Activated CD4-positive, alpha-beta T cell treated with anti-CD3 and anti-CD28 coated beads for 48 hours (primary cell): ENCODE results near the gene SPSB4.

ENCODE experiments used
- DNase-seq: peaks from one replicate; pipeline ENCODE4 v3.0.0-alpha.2; 2020

The SPSB4 gene

GRCh38 chr3:141122455-141123030 is 71.4 kb downstream of the SPSB4 start:
- DNase-seq: no peak

- no peak for DNase-seq
These were observed 72.7 kb downstream of the SPSB4 start for GRCh38 chr3:141123677-141124410.

- DNase-seq: no peak
These were observed 73.6 kb downstream of the SPSB4 start for GRCh38 chr3:141124715-141125114.

DNA sequence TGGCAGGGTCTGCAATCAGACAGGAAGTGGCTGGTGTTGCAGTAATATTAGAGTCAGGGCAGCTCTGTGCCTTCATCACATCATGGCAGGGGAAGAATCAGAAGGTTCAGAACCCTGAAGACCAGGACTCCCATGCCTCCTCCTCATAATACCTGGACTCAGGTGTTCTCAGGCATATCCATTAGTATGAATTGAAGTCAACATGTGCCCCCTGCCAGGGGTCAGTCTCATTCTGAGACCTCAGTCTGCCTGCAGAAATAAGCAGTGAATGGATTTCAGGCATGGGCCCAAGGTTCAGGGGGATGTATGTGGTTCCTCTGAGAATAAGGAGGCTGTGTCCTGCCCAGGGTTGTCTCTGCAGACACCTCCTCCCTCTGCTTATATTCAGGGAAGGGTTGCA is 74.2 kb downstream of the SPSB4 start:
- no peak for DNase-seq

GRCh38 chr3:141126661-141127343 is 75.7 kb downstream of the SPSB4 start:
- DNase-seq: no peak

- DNase-seq: no peak
These were observed 76.4 kb downstream of the SPSB4 start for GRCh38 chr3:141127344-141128125.

DNA sequence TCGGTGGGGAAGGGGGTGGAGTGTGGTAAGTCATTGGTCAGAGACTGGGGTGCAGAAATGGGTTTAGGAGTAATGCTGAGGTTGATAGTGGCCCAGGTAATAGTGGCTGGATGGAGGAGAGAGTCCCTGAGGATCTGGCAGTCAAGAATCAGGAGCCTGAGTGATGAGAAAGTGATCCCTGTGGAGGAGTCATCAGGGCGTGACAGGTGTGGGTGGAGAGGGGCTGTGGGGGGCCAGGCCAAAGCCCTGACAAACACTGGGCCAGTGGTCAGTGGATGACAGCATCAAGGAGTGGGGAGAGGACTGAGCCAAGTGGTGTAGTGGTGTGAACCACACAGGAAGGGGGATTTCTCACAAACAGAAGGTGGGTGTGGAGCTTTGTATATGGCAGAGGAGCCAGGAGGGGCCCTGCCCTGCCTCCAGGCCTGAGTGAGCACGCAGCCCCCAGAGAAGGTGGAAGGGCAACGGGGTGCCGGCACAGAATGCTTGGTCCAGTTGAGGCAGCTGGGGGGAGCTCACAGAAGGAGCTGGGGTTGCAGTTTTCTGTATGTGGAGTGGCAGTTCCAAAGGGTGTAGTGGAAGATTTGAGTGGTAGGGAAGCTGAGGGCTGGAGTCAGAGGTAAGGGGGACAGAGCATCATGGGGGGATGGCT is 77.1 kb downstream of the SPSB4 start:
- no peak for DNase-seq

GRCh38 chr3:141129049-141129448 is 77.9 kb downstream of the SPSB4 start:
- no peak for DNase-seq

GRCh38 chr3:141129541-141130011 is 78.4 kb downstream of the SPSB4 start:
- DNase-seq: no peak

DNA sequence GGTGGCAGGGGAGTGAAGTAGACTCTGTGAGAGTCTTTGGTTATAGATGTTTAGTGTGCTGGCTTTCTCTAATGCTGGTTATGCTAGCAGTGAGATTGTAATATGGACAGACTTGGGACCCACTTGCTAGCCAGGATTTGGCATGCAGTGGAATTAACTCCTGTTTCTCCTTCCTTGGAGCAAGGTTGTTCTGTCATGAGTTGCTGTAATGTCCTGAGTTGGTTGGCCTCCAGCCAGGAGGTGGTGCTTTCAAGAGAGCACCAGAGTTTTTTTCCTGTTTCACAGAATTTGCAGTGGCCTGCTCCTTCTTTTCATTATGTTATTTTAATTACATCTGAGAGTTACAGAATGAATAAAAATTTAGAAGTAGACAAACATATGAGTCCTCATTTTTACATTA is 92.4 kb downstream of the SPSB4 start:
- DNase-seq: no peak

DNA sequence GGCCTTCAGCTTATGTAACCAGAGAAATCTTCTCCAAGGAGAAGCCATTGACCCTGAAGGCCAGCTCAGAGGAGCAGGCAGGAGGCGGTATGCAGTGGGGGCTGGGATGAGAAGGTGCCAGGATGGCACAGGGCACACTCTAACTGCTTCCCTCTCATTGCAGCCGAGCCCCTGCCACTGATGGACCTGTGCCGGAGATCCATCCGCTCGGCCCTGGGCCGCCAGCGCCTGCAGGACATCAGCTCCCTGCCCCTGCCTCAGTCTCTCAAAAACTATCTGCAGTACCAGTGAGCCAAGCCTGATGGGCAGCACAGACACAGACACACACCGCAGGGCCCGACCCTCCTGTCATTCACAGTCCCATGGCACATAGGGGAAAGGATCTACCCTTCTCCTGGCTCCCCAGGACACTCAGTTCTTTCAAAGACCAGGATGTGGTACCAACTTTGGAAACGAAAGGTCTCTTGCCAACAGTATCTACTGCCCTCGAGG is 95.9 kb downstream of the SPSB4 start:
- no peak for DNase-seq

GRCh38 chr3:141147657-141148056 is 96.5 kb downstream of the SPSB4 start:
- no peak for DNase-seq

- DNase-seq: no peak
These were observed 97.0 kb downstream of the SPSB4 start for GRCh38 chr3:141148169-141148568.

GRCh38 chr3:141148770-141149169 is 97.6 kb downstream of the SPSB4 start:
- no peak for DNase-seq

DNA sequence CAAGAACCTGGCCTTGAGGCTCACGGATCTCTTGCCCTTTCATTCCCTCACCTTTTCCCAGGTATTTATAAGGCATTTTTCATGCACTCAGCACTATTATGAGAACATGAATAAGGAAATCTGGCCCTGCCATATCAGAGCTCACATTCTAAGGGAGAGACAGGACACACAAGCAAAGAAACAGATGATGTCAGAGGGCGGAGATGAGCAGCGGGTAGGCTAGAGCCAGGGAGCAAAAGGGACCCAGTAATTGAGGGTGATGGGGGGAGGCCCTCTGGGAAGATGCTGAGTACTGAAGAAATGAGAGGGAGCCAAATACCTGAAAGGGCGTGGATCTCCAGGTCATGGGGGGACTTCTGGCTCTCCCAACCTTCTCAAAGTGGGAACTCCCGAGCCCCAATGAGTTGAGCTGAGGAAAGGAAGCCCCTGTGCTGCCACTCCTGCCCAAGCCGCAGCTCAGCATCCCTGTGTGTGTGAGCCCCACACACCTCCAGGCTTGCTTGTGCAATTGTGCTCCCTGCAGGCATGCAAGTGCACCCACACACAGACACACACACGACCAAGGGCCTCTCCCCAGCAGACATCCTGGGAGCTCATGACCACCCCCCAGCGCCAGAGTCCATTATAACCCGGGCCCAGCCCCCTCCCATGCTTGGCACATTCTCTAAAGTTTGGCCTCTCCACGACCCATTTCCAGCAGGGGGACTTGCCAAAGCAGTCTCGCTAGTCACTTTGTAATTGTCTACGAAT is 99.1 kb downstream of the SPSB4 start:
- no peak for DNase-seq

- DNase-seq: no peak
These were observed 99.8 kb downstream of the SPSB4 start for GRCh38 chr3:141150931-141151330.

GRCh38 chr3:141151439-141151838 is 100.3 kb downstream of the SPSB4 start:
- DNase-seq: no peak

DNA sequence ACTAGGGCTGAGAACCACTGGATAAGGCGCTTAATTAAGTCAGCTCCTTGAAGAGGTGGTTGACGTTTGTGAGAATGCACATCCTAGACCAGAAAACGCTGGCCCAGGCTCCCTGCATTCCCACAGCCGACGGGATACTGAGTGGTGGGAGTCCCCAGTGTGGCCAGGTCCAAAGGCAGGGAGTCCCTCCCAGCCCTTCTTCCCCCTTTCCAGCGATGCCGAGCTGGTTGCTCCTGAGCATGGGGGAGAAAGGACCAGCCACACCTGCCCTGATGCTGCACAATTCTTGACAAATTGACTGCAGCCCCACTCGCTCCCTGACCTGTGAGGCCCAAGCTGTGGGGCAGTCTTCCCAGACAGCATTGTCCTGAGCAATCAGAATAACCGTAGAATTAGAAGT is 101.0 kb downstream of the SPSB4 start:
- DNase-seq: no peak

GRCh38 chr3:141152801-141153678 is 101.9 kb downstream of the SPSB4 start:
- no peak for DNase-seq

DNA sequence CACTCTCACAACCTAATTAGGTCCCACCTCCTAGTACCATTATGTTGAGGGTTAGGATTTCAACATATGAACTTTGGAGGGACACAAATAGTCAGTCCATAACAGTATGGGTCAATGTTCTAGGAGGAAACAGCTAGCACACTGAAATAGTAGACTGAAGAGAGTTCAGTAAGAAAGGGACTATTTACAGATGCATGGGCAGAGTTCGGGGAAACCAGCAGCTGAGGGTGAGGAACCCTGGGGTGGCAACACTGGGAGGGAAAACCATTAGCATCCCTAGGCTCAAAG is 102.5 kb downstream of the SPSB4 start:
- DNase-seq: no peak

DNA sequence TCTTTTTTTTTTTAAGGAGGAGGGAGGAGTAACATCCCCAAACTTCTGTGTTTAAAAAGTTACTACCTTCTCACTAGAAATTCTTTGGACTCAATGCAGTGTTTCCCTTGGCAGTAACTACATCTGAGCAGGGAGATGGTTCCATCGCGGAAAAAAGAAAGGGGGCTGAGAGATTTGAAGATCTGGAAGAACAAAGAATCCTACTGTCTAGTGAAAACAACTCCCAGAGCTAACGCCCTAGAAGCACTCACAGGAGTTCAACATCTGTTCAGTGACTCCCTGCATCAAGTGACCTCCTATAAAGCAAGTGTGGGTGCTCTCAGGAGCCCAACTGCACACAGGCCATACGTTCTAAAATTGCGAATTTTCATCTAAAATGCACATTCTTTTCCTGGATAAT is 113.7 kb downstream of the SPSB4 start:
- DNase-seq: no peak
